Measurements from ENCODE around the gene IKZF1. TPM values are rescaled to one million over a fixed set of nuclear protein-coding genes. Genes with fewer than 3 reads are reported as not detected.
A peak's percentile ranks its signal among the peaks of the same experiment; 100 is the strongest.

IKZF1 gene
- total RNA-seq, 3 donors from 2014 or later: 7.8 to 14.9 (median 8.8) TPM

DNA sequence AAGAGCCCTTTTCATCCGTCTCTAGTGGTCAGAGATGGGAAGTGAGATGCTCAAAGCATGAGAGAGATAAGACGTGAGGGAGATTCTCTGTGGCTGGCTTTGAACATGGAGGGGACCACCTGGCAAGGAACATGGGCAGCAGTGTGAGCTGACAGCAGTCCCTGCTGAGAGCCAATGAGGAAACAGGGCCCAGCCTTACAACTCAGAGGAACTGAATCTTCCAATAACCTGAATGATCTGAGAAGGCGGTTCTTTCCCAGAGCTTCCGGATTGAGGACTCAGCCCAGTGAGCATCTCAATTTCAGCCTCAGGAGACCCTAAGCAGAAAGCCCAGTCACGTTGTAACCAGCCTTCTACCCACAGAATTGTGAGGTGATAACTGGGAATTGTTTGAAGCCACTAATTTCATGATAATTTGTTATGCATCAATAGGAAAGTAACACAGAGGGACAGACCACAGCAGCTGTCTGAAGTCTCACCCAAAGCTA, 33.9 kb upstream of the IKZF1 start:
- ATAC-seq: no peak
- TF ChIP-seq, protein P1, sequence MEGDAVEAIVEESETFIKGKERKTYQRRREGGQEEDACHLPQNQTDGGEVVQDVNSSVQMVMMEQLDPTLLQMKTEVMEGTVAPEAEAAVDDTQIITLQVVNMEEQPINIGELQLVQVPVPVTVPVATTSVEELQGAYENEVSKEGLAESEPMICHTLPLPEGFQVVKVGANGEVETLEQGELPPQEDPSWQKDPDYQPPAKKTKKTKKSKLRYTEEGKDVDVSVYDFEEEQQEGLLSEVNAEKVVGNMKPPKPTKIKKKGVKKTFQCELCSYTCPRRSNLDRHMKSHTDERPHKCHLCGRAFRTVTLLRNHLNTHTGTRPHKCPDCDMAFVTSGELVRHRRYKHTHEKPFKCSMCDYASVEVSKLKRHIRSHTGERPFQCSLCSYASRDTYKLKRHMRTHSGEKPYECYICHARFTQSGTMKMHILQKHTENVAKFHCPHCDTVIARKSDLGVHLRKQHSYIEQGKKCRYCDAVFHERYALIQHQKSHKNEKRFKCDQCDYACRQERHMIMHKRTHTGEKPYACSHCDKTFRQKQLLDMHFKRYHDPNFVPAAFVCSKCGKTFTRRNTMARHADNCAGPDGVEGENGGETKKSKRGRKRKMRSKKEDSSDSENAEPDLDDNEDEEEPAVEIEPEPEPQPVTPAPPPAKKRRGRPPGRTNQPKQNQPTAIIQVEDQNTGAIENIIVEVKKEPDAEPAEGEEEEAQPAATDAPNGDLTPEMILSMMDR (IDR thresholded peaks at IDR 0.05): no peak
- intact Hi-C loops (cut with DNase I, micrococcal nuclease): no loop called here

DNA sequence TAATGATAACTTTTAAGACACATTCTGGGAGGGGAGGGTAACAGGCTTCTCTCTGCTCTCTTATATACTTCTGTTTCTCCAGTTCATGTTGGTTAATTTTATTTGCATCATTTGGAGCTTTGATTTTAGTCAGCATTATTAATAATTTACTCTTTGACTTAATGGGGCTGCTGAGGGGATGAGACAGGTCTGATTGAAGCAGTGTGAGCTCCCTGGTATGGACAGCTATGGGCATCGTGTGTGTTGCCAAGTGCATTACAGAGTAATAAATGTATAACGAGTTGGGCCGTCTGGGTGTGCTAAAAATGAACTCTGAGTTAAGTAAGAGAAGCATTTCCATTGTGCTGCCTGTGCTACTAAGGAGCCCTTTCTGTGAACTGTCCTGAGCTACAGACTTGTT, 31.7 kb upstream of the IKZF1 start:
- Histone ChIP-seq H3K4me3 (no peak overlapping the region), H3K36me3 (ENCODE audit: low read depth) (no peaks in the 10 kb centered on the region), H3K9me3 (no peaks in the 10 kb centered on the region), H3K4me1 (ENCODE audit: low read depth) (no peaks in the 10 kb centered on the region)
- intact Hi-C loops (cut with DNase I, micrococcal nuclease): no loop called here
- DNase-seq (no peak), ATAC-seq (no peak)
- TF ChIP-seq, protein P1 (IDR thresholded peaks at IDR 0.05): no peak

More for the DNA sequence above, 33.9 kb upstream of the IKZF1 start:
- DNase-seq: no peak
- no peaks in the 10 kb centered on the region for H3K9me3 ChIP-seq
- no peaks in the 10 kb centered on the region for H3K36me3 ChIP-seq (ENCODE audit: low read depth)
- H3K4me3 ChIP-seq: no peak overlapping the region
- no peaks in the 10 kb centered on the region for H3K4me1 ChIP-seq (ENCODE audit: low read depth)

- ATAC-seq (no peak), DNase-seq (no peak)
- TF ChIP-seq, protein P1 (IDR thresholded peaks at IDR 0.05): no peak
- no peak overlapping the region for H3K4me3 ChIP-seq
- H3K9me3 ChIP-seq: no peaks in the 10 kb centered on the region
- no peaks in the 10 kb centered on the region for H3K4me1 ChIP-seq (ENCODE audit: low read depth)
- intact Hi-C loops (cut with DNase I, micrococcal nuclease): no loop called here
- no peaks in the 10 kb centered on the region for H3K36me3 ChIP-seq (ENCODE audit: low read depth)
Measured at GRCh38 chr7:50273301-50273700, 31.2 kb upstream of the IKZF1 start.

DNA sequence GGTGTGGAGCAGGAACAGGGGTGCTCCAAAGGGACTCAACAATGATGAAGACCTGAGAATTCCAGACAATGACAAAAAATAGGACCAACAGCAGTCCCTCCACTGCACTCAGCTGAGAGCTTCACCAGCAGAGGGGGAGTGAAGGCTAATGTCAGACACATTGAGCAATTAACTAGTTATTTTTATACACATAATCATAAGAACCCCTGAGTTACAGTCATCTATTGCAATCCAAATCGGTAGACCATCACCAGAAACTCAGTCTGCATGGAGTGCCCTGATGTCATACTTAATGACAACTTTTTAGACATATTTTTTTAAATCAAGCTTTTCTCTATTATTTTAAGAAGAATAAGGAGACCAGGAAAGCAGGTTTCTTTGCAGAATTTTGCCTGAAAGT, 30.6 kb upstream of the IKZF1 start:
- DNase-seq: no peak
- TF ChIP-seq, protein P1 (IDR thresholded peaks at IDR 0.05): no peak
- Histone ChIP-seq H3K9me3 (no peaks in the 10 kb centered on the region), H3K4me1 (ENCODE audit: low read depth) (no peaks in the 10 kb centered on the region), H3K36me3 (ENCODE audit: low read depth) (no peaks in the 10 kb centered on the region), H3K4me3 (no peak overlapping the region)
- intact Hi-C loops (cut with DNase I, micrococcal nuclease): no loop called here
- no peak for ATAC-seq

- intact Hi-C loops (cut with DNase I, micrococcal nuclease): no loop called here
- H3K4me3 ChIP-seq: no peak overlapping the region
- TF ChIP-seq, protein P1 (IDR thresholded peaks at IDR 0.05): no peak
- ATAC-seq: peak; percentile 22
- no peak for DNase-seq
- no peaks in the 10 kb centered on the region for H3K36me3 ChIP-seq (ENCODE audit: low read depth)
- no peaks in the 10 kb centered on the region for H3K4me1 ChIP-seq (ENCODE audit: low read depth)
- no peaks in the 10 kb centered on the region for H3K9me3 ChIP-seq
Measured at GRCh38 chr7:50274361-50274760, 30.2 kb upstream of the IKZF1 start.

GRCh38 chr7:50275430-50275829, 29.1 kb upstream of the IKZF1 start:
- Histone ChIP-seq H3K4me1 (ENCODE audit: low read depth) (no peaks in the 10 kb centered on the region), H3K4me3 (no peak overlapping the region), H3K9me3 (no peaks in the 10 kb centered on the region), H3K36me3 (ENCODE audit: low read depth) (no peaks in the 10 kb centered on the region)
- ATAC-seq: no peak
- intact Hi-C loops (cut with DNase I, micrococcal nuclease): no loop called here
- DNase-seq: no peak
- TF ChIP-seq, protein P1 (IDR thresholded peaks at IDR 0.05): no peak
